HG03432 (cell line): ENCODE data around the gene CSNK1D.

Experiments
- ATAC-seq: cut with Tn5 transposase; IDR thresholded peaks from one replicate; pipeline ENCODE4 v1.9.1; 2021; ENCODE audit warnings: mild to moderate bottlenecking, moderate library complexity; ENCODE audit not compliant: unreplicated experiment

Gene CSNK1D

GRCh38 chr17:82241183-82241925, 32.1 kb downstream of the CSNK1D start:
- ATAC-seq = no peak

- ATAC-seq = no peak
Measured at GRCh38 chr17:82240506-82241182, 32.9 kb downstream of the CSNK1D start.

GRCh38 chr17:82239926-82240505, 33.5 kb downstream of the CSNK1D start:
- no peak for ATAC-seq

GRCh38 chr17:82239401-82239925, 34.0 kb downstream of the CSNK1D start:
- ATAC-seq = no peak

DNA sequence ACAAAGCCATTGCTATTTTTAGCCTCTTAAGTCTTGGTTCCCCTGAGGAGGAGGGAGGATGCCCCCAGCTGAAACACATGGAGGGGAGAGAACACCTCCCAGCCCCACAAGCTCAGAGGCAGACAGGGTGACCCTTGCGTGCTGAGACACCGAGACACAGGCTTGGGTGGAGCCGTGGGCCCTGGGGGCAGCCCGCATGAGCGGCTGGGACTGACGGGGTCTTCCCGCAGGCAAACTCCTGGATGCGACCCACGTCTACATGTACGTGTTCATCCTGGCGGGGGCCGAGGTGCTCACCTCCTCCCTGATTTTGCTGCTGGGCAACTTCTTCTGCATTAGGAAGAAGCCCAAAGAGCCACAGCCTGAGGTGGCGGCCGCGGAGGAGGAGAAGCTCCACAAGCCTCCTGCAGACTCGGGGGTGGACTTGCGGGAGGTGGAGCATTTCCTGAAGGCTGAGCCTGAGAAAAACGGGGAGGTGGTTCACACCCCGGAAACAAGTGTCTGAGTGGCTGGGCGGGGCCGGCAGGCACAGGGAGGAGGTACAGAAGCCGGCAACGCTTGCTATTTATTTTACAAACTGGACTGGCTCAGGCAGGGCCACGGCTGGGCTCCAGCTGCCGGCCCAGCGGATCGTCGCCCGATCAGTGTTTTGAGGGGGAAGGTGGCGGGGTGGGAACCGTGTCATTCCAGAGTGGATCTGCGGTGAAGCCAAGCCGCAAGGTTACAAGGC, 34.9 kb downstream of the CSNK1D start:
- no peak for ATAC-seq

- ATAC-seq = no peak
Measured at GRCh38 chr17:82237746-82238471, 35.6 kb downstream of the CSNK1D start.

GRCh38 chr17:82237083-82237745, 36.3 kb downstream of the CSNK1D start:
- no peak for ATAC-seq

- ATAC-seq = no peak
Measured at GRCh38 chr17:82236142-82236971, 37.1 kb downstream of the CSNK1D start.

- ATAC-seq = no peak
Measured at GRCh38 chr17:82235775-82236141, 37.7 kb downstream of the CSNK1D start.

DNA sequence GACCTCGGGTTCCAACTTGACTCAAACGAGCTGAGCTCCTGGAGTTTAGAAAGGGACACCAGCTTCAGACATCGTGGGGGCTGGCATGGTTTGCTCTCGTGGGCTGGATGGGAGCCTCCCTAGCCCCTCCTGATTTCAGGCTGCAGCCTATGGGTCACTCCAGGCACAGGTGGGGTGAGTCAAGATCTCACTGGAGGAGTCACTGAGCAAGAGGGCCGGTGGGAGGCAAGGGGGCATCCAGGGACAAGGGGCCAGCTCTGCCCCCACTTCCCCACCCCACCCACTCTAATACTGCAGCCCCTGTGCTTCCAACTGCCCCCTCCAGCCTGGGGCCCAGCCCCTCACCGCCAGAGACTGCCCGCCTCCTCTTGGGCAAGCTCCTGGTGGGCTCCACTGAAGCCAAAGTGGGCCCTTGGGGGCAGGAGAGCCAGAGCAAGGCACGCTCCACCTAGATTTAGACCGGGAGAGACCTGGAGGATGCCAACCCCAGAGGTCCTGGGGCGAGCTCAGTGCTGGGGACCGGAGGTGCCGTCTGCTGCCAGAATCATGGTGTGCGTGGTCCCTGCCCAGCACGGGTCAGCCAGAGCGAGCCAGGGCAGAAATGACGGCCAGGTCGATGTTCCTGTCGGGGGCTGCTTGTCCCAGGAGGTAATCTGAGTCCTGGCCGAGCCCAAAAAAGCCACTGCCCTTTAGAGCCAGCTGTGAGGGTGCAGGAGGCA, 38.3 kb downstream of the CSNK1D start:
- no peak for ATAC-seq

DNA sequence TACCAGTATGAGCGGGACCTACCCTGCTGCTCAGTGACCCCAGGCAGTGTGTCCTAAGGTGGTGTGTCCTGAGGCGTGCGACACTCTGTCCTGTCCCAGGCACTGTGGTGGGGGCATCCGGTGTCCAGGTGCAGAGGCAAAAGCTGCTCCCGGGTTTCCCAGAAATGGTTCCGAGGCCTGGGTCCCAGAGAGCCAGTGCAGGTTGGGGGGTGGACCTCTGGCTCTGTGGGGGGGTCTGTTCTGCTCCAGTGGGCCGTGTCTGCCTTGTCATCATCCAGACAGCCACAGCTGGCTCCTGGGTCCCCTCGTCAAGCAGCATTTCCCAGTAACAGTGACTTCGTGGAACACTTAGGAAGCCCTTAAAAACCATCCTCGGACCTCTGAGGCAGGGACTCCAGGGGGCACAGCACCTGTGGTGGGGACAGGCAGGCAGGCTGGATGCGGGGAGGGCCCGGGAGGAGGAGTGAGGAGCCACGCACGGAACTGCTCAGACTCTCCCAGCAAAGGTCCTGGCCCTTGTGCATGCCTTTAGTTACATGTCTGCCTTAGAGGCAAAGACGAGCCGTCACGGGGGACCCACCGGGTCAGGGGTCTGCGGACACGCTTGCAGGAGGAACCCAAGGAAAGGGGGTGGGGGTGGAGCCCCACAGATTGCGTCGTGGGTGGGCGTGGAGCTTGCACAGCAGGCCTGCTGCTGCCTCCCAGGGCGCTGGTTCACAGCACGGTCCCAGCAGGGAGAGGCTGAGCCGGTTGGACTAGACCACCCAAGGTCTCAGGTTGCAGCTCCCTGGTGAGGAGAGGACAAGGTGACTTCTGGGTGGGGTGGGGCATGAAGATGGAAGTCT, 39.1 kb downstream of the CSNK1D start:
- ATAC-seq = no peak

DNA sequence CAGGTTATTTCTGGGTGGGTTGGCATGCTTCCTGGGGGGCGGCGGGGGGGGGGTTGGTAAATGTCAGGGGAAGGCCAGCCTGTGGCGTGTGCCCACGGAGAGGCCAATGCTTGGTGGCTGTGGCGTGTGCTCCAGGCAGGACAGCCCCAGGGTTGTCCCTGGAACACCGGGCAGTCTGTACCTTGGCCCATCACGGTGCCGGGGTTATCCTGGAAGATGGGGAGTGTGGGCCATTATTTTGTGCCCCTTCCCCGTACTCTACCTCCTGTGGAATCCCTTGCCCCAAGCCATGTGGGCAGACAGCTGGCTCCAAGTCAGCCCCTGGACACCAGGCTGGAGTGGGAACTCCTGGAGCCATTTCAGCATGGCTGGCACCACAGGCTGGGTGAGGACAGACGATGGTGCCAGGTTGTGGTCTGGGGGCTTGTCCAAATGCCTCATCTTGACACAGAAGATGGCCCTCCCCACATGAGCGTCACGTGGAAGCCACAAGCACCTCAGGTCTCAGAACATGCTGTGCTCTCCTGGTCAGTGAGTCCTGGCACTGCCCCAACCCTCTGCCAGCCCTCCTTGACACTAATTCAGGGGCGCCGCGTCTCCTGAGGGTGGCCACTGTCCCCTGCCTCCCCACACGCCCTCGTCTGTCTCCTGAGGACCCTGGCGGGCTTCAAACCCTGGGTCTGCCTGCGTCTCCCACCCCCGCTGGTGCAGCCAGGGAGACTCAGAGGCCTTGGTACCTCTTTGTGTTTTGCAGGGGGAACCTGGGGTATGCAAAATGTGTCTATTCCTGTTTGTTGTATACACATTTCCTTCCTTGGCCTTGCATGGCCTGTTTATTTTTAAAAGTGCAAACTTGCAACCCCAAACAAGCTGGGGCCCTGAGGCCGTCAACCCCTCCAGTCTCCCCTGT, 40.4 kb downstream of the CSNK1D start:
- no peak for ATAC-seq

DNA sequence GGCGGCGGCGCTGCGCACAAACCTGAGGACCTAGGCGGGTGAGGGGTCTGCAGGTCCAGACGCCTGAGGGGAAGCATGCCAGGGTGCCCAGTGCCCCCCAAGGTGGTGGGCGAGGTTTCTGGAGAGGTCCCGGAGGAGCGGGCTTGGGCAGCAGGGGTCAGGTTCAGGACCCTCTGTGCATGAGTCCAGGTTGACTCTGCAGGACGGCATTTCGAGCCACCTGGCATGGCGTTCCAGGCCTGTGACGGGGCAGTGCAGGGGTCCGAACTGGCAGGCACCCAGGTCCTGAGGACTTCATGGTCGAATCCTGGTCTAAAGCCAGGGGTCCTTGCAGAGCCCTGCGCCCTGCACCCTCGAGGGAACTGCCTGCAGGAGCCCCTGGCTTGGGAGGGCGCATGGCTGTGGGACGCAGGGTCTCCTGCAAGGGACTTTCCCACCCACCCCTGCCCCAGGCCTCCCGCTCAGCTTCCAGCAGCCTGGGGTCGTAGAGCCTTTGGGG, 41.1 kb downstream of the CSNK1D start:
- no peak for ATAC-seq

GRCh38 chr17:82231562-82232321, 41.8 kb downstream of the CSNK1D start:
- no peak for ATAC-seq

DNA sequence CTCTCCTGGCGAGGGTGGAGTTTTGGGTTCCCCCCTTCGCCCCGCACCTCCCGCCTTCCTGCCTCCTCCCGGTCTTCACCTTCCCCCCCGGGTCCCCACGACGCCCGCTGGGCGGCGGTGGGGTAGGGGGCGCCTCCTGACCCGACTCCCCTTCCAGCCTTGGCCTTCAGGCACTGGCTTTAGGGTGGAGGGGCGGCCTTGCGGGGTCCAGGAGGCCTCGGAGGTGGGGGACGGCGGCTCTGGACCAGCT, 42.3 kb downstream of the CSNK1D start:
- no peak for ATAC-seq
